CD4-positive, alpha-beta T cell treated with Interleukin-1 beta for 1 hour (primary cell): ENCODE data around the gene BAZ2A.
"Not testable (repeated sequence)": the region's sequence is repeated elsewhere in the genome, so short reads cannot be mapped to it uniquely, and the experiment has no call there.

ENCODE experiments used
- DNase-seq, 2 donors: peaks; one replicate each; pipeline ENCODE4 v3.0.0-alpha.2; 2020 to 2022

BAZ2A gene

DNA sequence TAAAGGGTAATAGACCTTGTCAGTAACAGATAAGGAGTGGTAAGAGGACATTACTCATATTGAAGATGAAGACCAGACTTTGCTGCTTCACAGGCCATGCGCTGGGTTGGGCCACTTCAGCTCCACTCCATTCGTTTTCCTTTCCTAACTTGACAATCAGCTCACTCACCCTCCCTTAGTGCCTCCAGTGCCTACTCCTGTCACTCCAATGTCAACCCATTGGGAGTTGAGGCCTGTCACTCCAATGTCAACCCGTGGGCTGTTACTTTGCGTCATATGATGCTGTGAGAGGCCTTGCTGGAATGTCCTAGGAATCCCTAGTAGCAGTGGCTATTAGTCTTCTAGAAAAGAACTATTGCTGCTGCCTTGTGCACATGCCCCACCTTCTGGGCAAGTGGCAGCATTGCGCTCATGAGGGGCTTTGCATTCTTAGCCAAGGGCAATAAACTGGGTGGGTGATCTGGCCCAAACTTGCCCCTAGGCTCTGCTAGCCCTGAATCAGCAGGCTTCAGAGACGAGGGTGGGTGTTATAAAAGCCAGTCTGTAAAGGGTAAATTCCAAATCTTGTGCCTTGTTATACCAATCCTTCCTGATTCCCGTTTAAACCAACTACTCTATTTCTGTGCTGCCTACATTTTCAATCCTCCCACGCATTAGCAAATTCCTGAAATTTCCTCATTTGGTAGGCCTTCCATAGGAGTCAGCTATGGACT, 36.1 kb downstream of the BAZ2A start:
- DNase-seq: peak; percentile 59 to 67

DNA sequence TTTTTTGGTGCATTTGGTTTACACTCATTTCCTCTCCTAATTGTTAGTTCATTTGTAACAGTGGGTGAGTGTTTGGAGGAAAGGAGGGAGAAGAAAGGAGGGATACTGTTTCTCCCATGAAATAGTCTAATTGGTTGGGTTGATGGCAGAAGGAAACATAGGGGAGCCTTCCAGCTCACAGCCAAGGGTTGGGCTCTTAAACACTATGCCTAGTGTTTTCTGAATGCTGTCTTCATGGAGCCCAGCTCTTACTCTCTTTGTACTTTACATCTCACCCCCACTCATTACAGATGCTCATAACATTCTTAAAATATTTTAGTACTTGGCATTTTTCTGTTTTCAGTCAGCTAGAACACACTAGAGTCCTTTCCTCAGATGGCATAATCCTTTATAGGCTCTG, 38.2 kb downstream of the BAZ2A start:
- DNase-seq: no peak

DNA sequence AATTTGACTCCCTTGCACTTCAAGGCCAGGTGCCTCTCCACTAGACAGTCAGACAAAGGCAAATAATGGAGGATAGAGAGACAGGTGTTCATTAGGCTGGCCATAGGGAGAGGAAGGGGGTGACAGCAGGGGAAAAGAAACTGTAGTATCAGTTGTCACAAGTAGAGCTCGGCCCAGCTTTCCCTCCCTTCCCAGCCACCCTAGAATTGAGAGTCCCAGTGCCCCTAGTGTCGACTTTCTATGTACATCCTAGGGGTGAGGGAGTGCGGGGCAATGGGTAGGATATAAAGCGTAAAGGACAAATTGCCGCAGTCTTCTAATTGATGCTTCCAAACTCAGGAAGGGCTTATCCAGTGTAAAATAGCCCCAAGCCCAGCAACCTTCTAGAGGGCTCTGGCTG, 39.0 kb downstream of the BAZ2A start:
- no peak for DNase-seq

DNA sequence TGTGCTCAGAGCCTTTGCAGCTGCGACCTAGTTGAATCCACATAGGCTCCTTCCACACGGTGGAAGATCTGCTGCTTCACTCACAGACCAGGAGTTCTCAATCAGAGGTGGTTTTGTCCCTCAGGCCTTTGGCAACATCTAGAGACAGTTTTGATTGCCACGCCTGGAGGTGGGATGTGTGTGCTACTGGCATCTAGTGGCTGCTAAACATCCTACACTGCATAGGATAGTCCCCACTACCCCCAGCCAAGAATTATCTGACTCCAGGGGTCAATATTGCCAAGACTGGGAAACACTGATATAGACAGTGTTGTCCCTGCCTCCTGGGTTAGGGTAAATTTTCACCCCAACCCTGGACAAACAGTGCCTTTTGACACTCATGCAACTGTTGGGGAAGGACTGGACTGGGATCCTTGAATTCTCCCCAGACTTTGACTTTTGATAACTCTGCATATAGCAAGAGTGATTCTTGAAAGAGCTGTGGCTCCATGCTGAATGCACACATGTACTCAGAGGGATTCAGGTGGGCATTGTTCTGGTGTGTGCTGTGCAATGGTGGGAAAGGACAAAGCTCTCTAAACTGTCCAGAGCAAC, 39.8 kb downstream of the BAZ2A start:
- DNase-seq: peak in 1 of 2 donors; percentile 16

- no peak for DNase-seq
Observed at GRCh38 chr12:56589783-56590182, 40.3 kb downstream of the BAZ2A start.

DNA sequence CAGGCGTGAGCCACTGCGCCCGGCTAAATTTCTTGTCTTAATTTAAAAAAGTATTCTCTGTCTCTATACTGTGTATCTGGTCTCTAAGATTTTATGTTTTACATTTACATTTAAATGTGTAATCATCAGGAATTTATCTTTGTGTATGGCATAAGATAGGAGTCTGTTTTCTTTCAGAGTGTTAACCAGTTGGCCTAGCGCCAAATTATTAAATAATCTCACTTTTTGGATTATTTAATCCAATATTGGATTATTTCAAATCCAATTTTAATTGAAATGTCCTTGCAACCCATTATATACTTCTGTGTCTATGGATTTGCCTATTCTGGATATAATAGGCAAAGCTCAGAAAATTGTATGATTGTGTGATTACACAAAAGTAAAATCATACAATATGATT, 45.0 kb downstream of the BAZ2A start:
- no peak for DNase-seq

GRCh38 chr12:56581418-56582145, 48.5 kb downstream of the BAZ2A start:
- DNase-seq: peak in 1 of 2 donors; percentile 39

DNA sequence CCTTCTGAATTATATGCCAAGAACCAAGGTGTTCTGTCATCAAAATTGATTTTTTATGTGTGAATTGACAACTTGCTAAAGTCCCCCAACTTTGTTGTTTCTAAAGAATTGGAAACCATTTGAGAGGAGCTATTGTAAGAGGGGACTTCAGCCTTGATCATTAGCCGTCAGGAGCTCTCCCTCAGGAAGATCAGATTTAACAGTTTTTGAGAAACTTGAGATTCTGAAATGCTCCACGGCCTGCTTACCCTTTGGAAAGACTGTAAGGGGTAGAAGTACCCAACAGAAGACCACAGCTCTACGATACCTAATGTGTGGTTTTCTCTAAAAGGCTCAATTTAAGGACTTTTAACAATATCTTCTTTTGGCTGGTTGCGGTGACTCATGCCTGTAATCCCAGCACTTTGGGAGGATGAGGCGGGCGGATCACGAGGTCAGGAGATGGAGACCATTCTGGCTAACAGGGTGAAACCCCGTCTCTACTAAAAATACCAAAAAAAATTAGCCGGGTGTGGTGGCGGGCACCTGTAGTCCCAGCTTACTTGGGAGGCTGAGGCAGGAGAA, 51.1 kb downstream of the BAZ2A start:
- no peak for DNase-seq

GRCh38 chr12:56577248-56577647, 52.9 kb downstream of the BAZ2A start:
- not testable (repeated sequence) for DNase-seq

DNA sequence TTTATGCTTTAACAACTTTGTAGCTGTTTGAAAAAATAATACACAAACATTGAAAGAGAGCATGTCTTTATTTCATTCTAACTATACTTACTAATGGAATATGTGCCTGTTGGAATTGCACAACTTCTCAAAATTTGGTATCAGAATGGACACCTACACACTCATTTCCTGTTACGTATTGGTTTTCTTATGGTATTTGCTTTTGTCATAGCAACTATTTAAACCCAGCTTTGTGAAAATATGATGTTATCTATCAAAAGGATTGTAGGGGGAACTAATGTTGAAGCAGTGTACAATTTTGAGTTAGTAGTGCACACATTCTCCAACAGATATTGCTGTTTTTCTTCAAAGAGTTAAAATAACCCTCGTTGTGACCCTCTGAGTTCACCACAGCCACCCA, 55.9 kb downstream of the BAZ2A start:
- no peak for DNase-seq

DNA sequence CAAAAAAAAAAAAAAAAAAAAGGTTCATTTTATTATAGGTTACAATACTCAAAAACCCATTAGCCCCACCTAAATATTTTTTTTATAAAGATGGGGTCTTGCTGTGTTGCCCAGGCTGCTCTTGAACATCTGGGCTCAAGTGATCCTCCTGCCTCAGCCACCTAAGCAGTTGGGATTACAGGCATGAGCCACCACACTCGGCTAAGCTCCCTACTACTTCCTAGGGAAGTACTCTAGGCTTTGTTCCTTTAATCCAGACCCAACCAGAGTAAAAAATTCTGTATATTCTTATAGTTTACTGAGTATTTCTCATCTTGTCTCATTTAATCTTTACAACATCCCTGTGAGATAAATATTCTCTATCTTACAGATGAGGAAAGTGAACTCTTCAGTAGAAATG, 57.8 kb downstream of the BAZ2A start:
- no peak for DNase-seq

DNA sequence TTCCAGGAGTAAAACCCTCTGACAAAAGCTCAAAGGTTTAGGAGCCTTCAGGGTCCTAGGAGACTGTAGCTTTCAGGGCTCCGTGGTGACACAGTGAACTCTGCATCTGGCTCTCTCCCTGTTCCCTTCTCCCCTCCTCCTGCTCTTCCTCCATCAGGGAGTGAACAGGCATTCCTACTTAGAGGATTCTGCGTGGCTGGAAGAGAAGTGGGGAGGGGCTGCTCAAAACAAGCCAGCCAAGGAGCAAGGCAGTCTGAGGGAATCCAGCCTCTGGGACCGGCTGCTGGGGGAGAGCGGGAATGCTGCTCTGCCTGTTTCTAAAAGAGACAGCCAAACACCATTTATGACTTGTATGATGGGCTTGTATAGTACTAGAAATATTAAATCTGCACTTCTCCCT, 59.0 kb downstream of the BAZ2A start:
- DNase-seq: no peak

DNA sequence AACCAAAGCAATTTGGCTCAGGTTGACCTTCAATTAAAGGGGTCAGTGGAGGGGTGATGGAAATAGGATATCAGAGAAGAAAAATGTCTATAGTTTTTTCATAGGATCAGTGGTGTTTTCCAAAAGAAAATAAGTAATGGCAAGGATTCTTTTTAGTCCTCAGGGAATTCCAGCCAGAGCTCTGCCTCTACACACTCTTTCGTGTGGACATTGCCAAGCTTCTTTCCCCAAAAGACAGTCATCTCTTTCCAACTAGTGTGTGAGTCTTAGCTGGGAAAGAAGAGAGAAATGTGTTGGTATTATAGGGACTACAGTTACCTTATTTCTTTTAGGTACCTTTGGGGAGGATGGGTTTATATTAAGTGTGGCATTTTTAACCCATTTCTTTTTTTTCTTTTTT, 62.0 kb downstream of the BAZ2A start:
- DNase-seq: no peak

DNA sequence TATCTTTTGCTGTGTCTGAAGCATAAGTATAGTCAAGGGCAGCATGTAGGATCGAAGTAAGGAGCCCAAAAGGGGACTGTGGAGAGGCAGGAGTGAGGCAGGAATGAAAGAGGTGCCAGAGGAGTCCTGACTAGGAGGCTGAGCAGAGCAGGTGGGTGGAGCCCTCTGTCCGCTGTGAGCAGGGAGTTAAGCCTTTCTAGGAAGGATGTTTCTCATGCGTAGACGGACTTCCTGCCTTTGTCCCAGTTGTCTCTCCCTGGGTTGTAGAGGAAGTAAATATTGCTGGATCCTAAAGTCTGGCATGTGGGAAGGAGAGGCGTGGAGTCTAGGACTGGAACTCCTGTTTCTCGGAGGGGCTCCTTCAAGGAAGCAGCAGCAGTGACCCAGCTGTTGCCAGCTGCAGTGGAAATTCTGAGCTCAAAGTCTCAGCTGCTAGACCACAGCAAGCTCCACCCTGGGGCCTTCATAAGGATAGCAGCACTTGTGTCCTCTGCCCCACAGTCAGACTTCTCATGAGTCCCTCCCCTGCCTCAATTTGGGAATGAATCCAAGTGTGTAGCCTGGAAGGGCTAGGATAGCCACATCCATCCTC, 64.5 kb downstream of the BAZ2A start:
- DNase-seq: peak in 1 of 2 donors; percentile 6

- DNase-seq: no peak
Observed at GRCh38 chr12:56551070-56551469, 79.1 kb downstream of the BAZ2A start.

- DNase-seq: no peak
Observed at GRCh38 chr12:56546680-56547079, 83.4 kb downstream of the BAZ2A start.
